Left renal pelvis (tissue), 4 donors: ENCODE measurements around the gene TNFAIP8L2. TPM values are rescaled to one million over a fixed set of nuclear protein-coding genes. Genes with fewer than 3 reads are reported as not detected.
A peak's percentile ranks its signal among the peaks of the same experiment; 100 is the strongest.

ENCODE experiments used
- DNase-seq, 4 donors: peaks; one replicate each; pipeline ENCODE4 v3.0.0-alpha.2; 2013; ENCODE audit warnings: low read depth in 4 of 4, low spot score in 3 of 4
- polyA plus RNA-seq, 4 donors: library from polyadenylated mRNA; unstranded; fragments of 120-200 nt; gene quantifications; one replicate each; pipeline ENCODE4 v1.2.1, GENCODE V29; 2013; ENCODE audit not compliant: insufficient read length in 4 of 4

Gene TNFAIP8L2
- polyA plus RNA-seq, result 1 to 10 TPM in 3 of 4 donors, under 1 TPM in 1; 0.96 to 2.9 (median 1.8) TPM

GRCh38 chr1:151156515-151156819 is at the start of gene TNFAIP8L2:
TNFAIP8L2 (plus strand) TSS chr1:151156649; CDS start chr1:151158698, 2,049 bp downstream.
- DNase-seq, result no peak

GRCh38 chr1:151106894-151107293 is 49.6 kb upstream of the TNFAIP8L2 start:
- no peak for DNase-seq

DNA sequence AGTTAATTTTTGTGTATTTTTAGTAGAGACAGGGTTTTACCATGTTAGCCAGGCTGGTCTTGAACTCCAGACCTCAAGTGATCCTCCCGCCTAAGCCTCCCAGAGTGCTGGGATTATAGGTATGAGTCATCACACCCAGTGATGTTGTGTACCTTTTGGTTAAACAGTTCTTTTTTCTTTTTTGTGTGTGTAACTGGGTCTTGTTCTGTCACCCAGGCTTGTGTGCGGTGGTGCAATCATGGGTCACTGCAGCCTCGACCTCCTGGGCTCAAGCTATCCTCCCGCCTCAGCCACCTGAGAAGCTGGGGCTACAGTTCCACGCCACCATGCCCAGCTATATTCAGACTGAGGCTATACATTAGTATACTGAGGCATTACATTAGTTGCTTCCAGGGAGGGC is 48.1 kb upstream of the TNFAIP8L2 start:
- DNase-seq, result no peak

- no peak for DNase-seq
These were observed 42.6 kb upstream of the TNFAIP8L2 start for GRCh38 chr1:151113877-151114276.

GRCh38 chr1:151124763-151125403 is 31.6 kb upstream of the TNFAIP8L2 start:
- no peak for DNase-seq

DNA sequence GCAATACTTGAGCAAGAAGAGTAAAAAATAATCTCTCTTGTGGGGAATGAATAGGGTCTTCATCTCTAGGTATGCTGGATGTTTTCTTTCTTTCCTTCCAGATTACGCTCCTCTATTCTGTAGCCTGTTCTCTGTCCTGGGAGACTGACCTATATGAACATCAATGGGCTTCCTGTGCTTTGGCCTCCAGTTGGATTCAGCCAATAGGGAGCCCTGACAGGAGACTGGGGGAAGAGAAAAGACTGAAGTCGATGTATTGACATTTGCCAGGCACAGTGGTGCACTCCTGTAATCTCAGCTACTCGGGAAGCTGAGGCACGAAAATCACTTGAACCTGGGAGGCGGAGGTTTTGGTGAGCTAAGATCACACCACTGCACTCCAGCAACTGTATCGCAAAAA is 27.6 kb upstream of the TNFAIP8L2 start:
- DNase-seq, result no peak

DNA sequence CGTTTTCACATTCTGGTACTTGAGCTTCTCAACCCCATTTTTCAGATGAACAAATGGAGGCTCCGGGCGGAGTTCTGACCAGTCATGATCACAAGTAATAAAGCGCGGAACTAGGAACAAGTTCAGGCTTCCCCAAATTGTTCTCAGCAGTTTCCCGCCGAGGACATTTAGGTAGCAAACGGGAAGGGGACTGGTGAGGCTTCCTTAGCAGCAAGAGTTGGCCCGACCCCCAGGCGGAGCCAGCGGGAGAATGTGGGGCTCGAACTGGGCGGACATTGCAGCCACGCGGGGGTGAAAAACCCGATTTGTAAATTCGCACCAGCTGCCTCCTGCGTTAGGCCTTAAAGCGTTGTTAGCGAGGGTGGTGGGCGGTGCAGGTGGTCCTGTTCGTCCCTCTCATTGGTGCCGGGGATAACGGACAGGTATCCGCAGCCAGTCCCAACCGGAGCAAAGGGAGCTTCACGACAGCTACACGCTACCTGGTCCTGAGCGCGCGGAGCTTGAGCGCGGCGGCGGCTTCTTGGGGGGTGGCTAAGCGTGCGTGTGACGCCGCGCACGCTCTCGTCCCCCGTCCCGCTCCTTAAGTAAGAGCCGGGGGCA is 25.4 kb upstream of the TNFAIP8L2 start:
- peak; percentile 80 to 89 (median 85) for DNase-seq

GRCh38 chr1:151131701-151132334 is 24.6 kb upstream of the TNFAIP8L2 start:
- DNase-seq, result peak in 2 of 4 donors; percentile 39 to 50

- DNase-seq, result no peak
These were observed 24.0 kb upstream of the TNFAIP8L2 start for GRCh38 chr1:151132335-151133017.

GRCh38 chr1:151133018-151133806 is 23.2 kb upstream of the TNFAIP8L2 start:
- DNase-seq, result no peak

- no peak for DNase-seq
These were observed 22.1 kb upstream of the TNFAIP8L2 start for GRCh38 chr1:151134396-151134795.

GRCh38 chr1:151134991-151135390 is 21.5 kb upstream of the TNFAIP8L2 start:
- no peak for DNase-seq

GRCh38 chr1:151135433-151136385 is 20.7 kb upstream of the TNFAIP8L2 start:
- DNase-seq, result no peak

GRCh38 chr1:151137789-151138188 is 18.7 kb upstream of the TNFAIP8L2 start:
- no peak for DNase-seq

DNA sequence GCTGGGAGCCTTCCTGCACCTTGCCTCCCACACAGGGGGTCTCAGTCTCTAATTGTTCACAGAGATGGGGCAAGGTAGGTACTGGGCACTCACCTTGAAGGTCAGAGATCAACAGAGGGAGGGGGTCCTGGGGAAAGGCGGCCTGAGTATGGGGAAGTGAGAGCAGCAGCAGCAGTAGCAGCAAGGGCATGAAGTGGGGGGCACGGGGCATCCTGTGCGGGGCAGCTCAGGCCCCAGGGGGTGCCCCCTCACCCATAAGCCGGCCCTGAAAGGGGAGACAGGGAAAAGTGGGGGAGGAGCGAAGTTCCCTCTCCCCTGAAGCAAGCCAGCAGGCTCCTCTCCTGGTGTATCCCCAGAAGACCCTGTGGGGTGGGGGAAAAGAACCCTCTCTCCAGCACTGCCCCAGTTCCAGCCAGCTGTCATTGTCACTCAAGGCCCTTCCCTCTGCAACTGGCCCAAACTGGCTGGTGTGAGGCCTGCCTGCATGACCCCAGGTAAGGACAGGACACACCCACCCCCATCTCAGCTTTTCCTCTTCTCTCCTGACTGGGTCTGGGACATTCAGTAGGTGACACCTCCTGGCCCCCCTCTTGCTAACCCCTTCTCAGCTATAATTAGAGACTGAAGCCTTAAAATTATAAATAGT is 13.9 kb upstream of the TNFAIP8L2 start:
- no peak for DNase-seq

GRCh38 chr1:151143057-151143435 is 13.4 kb upstream of the TNFAIP8L2 start:
- no peak for DNase-seq

GRCh38 chr1:151143986-151144385 is 12.5 kb upstream of the TNFAIP8L2 start:
- DNase-seq, result no peak

DNA sequence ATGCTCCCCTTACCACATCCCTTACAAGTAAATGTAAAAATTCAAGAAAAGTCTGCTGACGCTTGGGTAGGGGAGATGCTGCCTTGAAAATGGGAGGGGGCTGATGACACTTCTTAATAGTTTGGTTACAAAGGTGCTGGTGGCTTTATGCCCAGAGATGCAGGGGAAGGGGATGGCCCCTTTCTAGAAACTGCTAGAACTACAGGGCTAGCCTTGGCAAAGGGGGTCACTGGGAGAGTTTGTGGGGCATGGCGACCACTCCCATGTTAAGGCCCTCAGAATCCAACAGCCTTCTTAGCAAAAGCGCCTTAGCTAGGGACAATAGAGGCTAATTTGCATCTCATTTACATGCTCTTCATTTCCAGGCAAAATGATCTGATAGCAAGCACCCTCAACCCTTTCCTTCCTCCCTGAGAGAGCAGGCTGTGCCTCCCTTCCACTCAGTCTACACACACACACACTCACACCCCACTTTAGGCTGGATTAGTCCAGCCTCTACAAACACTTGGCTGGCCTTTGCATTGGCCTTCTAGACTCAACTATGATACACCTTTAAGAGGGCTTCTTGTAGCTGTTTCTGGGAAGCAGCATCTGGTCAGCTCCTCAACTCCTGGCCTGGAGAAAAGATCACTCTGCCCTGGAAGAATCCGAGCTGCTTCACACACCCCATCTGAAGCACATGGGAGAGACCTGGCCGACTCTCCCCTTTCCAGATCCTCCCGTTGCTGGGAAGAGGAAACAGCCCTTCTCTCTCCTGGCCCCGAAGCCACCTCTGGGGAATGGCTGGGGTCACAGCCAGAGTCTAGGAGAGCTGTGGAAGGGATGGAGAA is 11.8 kb upstream of the TNFAIP8L2 start:
- DNase-seq, result no peak
